ENCODE measurements around the gene B4GALT6. TPM values are rescaled to one million over a fixed set of nuclear protein-coding genes. Genes with fewer than 3 reads are reported as not detected.
A peak's percentile ranks its signal among the peaks of the same experiment; 100 is the strongest.

Gene B4GALT6
- total and polyA plus RNA-seq, 10 of the 15 experiments (the other 5 are each of a cell fraction or from before 2014, with no cell fraction given): 11.9 to 47.4 (median 18.0) TPM

DNA sequence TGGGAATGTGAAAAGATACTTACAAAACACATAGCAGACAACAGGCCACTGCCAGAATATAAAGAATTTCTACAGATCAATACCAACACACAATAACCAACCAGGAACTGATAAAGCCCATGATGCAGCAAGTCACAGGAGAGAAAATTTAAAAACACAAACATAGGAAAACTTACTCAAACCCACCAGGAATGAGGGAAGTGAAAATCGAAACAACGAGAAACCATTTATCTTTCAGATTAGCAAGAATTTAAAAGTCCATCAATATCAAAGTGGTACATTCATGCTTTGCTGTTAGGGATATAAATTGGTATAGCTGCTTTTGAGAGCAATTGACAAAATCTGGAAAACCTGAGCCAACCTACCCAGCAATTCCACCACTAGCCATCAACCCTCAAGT is 27.6 kb downstream of the B4GALT6 start:
- Histone ChIP-seq H3K9me3 (replicated peaks; ENCODE audit: control insufficient read depth, insufficient read depth, low read length) (peaks cover 6% of the 10 kb centered on the region), H3K9ac (ENCODE audit: control insufficient read depth, insufficient read depth, low read length) (no peak overlapping the region), H2AFZ (ENCODE audit: control insufficient read depth, low read depth, low read length) (no peak overlapping the region), H4K20me1 (ENCODE audit: control insufficient read depth, insufficient read depth) (no peaks in the 10 kb centered on the region), H3K27ac (ENCODE audit: control insufficient read depth, insufficient read depth) (peak overlapping the region; percentile 20; the same call in 1 of the 2 replicates), H3K4me3 (0 out of 2 replicates have a peak overlapping the region, but pooled peaks have one; percentile 17), H3K27me3 (replicated peaks in 1 of 2; ENCODE audit: control insufficient read depth in 2 of 2, insufficient read depth in 2 of 2, low read length in 1 of 2) (no peaks in the 10 kb centered on the region), H3K4me2 (ENCODE audit: control insufficient read depth, insufficient read depth) (peak overlapping the region; percentile 19; the same call in 1 of the 2 replicates), H3K4me1 (ENCODE audit: control insufficient read depth, insufficient read depth, low read length) (peaks cover 55% of the 10 kb centered on the region), H3K36me3 (ENCODE audit: control insufficient read depth in 2 of 2, insufficient read depth in 2 of 2, low read length in 1 of 2) (no peaks in the 10 kb centered on the region; a peak in 1 of 4 replicates), H3K79me2 (ENCODE audit: control insufficient read depth, insufficient read depth, low read length) (peaks cover 37% of the 10 kb centered on the region)
- ATAC-seq: no peak
- WGBS (ENCODE audit: insufficient coverage, insufficient replicate concordance, low lambda C conversion rate, missing lambda C conversion rate): 40% methylated on average over 2 of the region's 2 CpGs
- intact Hi-C loops (cut with micrococcal nuclease; ENCODE audit: unreplicated experiment): loop anchor here (5.0 to 10.0 kb wide), 2 partner anchors 159 to 392 kb away; partner anchors contain the start of gene DSG2
- no peak for DNase-seq (ENCODE audit: low read depth, low spot score)
- TF ChIP-seq ATF7 (IDR thresholded peaks at IDR 0.05; ENCODE audit: low read depth) (peak; percentile 16; the same call in 1 of the 2 replicates), MTA2 (IDR thresholded peaks at IDR 0.05; ENCODE audit: low read depth) (peak; percentile 41; the same call in 1 of the 2 replicates), TBL1XR1 (IDR thresholded peaks at IDR 0.05; ENCODE audit: low read depth, low read length) (no peak), IKZF2 (IDR thresholded peaks at IDR 0.05) (peak; percentile 86 to 89), SPI1 (IDR thresholded peaks at IDR 0.05; ENCODE audit: borderline replicate concordance, insufficient read depth, low read depth, low read length) (peak; percentile 75; the same call in 1 of the 2 replicates), IRF4 (IDR thresholded peaks at IDR 0.05; ENCODE audit: low read depth, low read length) (0 out of 2 replicates have a peak, but pooled peaks have one; percentile 40), TCF12 (IDR thresholded peaks at IDR 0.05; ENCODE audit: low read depth, low read length) (no peak), IRF5 (IDR thresholded peaks at IDR 0.05; ENCODE audit: borderline replicate concordance) (no peak), NFIC (IDR thresholded peaks at IDR 0.05; ENCODE audit: low read depth, low read length) (0 out of 2 replicates have a peak, but pooled peaks have one; percentile 17), IKZF1 (conservative IDR thresholded peaks at IDR 0.05) (peak; percentile 61; the same call in 1 of the 2 replicates), STAT3 (IDR thresholded peaks at IDR 0.05; ENCODE audit: low read depth, low read length) (no peak)
- TF ChIP-seq, protein P1, sequence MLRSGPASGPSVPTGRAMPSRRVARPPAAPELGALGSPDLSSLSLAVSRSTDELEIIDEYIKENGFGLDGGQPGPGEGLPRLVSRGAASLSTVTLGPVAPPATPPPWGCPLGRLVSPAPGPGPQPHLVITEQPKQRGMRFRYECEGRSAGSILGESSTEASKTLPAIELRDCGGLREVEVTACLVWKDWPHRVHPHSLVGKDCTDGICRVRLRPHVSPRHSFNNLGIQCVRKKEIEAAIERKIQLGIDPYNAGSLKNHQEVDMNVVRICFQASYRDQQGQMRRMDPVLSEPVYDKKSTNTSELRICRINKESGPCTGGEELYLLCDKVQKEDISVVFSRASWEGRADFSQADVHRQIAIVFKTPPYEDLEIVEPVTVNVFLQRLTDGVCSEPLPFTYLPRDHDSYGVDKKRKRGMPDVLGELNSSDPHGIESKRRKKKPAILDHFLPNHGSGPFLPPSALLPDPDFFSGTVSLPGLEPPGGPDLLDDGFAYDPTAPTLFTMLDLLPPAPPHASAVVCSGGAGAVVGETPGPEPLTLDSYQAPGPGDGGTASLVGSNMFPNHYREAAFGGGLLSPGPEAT (IDR thresholded peaks at IDR 0.05; ENCODE audit: low read depth): peak; percentile 70
- TF ChIP-seq, protein P2, sequence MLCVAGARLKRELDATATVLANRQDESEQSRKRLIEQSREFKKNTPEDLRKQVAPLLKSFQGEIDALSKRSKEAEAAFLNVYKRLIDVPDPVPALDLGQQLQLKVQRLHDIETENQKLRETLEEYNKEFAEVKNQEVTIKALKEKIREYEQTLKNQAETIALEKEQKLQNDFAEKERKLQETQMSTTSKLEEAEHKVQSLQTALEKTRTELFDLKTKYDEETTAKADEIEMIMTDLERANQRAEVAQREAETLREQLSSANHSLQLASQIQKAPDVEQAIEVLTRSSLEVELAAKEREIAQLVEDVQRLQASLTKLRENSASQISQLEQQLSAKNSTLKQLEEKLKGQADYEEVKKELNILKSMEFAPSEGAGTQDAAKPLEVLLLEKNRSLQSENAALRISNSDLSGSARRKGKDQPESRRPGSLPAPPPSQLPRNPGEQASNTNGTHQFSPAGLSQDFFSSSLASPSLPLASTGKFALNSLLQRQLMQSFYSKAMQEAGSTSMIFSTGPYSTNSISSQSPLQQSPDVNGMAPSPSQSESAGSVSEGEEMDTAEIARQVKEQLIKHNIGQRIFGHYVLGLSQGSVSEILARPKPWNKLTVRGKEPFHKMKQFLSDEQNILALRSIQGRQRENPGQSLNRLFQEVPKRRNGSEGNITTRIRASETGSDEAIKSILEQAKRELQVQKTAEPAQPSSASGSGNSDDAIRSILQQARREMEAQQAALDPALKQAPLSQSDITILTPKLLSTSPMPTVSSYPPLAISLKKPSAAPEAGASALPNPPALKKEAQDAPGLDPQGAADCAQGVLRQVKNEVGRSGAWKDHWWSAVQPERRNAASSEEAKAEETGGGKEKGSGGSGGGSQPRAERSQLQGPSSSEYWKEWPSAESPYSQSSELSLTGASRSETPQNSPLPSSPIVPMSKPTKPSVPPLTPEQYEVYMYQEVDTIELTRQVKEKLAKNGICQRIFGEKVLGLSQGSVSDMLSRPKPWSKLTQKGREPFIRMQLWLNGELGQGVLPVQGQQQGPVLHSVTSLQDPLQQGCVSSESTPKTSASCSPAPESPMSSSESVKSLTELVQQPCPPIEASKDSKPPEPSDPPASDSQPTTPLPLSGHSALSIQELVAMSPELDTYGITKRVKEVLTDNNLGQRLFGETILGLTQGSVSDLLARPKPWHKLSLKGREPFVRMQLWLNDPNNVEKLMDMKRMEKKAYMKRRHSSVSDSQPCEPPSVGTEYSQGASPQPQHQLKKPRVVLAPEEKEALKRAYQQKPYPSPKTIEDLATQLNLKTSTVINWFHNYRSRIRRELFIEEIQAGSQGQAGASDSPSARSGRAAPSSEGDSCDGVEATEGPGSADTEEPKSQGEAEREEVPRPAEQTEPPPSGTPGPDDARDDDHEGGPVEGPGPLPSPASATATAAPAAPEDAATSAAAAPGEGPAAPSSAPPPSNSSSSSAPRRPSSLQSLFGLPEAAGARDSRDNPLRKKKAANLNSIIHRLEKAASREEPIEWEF (IDR thresholded peaks at IDR 0.05; ENCODE audit: insufficient replicate concordance, low read depth, low read length): peak; percentile 86
- POLR2A ChIA-PET: interaction anchor here (1.3 to 7.3 kb wide), 5 partner anchors 9 to 28 kb away, joined by 4 to 64 read pairs (median 7); partner anchors contain the start of gene B4GALT6
- RAD21 ChIA-PET (ENCODE audit: unreplicated experiment): interaction anchor here (1.1 to 11.8 kb wide), 5 partner anchors 9 to 25 kb away, joined by 3 to 168 read pairs (median 5); partner anchors contain the start of gene B4GALT6
- no TSS peak for BruUV-seq (replicated peaks)
- no peak for FAIRE-seq
- in situ Hi-C loops (cut with MboI): no loop called here
- CTCF ChIA-PET: interaction anchor here (1.2 to 1.4 kb wide), 4 partner anchors 10 to 23 kb away, joined by 3 to 11 read pairs (median 5); no protein-coding TSS in a partner anchor
- SMC1A ChIA-PET (ENCODE audit: uncharacterized antibody, unreplicated experiment): interaction anchor here (0.9 to 8.5 kb wide), 9 partner anchors 9 to 96 kb away, joined by 3 to 169 read pairs (median 4); partner anchors contain the start of gene B4GALT6
